ENCODE measurements around the gene SLC35F3.

SLC35F3 gene

DNA sequence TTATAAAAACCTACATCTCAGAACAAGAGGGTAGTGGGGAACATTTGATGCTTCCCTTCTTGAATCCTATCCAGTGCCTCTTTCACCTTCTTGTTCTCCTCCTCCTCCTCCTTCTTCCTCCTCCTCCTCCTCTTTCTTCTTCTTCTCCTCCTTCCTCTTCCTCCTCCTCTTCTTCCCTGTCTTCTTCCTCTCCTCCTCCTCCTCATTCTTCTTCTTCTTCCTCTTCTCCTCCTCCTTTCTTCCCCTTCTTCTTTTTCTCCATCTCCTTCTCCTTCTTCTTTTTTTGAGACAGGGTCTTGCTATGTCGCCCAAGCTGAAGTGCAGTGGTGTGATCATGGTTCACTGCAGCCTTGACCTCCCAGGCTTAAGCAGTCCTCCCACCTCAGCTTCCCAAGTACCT, 31.9 kb downstream of the SLC35F3 start:
- Histone ChIP-seq H3K4me1 (no peaks in the 10 kb centered on the region), H3K27me3 (ENCODE audit: low read depth) (no peaks in the 10 kb centered on the region), H3K9me3 (no peaks in the 10 kb centered on the region), H3K36me3 (replicated peaks) (no peaks in the 10 kb centered on the region), H3K4me3 (no peak overlapping the region)
- no peak for DNase-seq (ENCODE audit: low spot score in 2 of 2)
- in situ Hi-C loops (cut with MboI; ENCODE audit: low sequenced_read_pairs) = no loop called here

DNA sequence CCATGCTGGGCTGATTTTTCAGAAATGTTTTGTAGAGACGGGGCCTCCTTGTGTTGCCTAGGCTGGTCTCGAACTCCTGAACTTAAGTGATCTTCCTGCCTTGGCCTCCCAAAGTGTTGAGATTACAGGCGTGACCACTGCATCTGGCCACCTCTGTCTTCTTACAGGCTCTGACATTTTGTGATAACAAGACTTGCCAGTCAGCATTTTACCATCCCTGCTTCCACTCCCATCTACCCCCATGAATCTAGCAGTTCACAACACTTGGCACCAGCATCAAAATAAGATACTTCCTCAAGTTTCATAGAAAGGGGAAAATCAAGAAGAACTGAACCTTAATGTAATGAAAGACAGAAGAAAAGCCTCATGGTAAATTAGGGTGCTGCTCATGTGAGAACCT, 32.4 kb downstream of the SLC35F3 start:
- no peaks in the 10 kb centered on the region for H3K36me3 ChIP-seq (replicated peaks)
- no peak overlapping the region for H3K4me3 ChIP-seq
- no peaks in the 10 kb centered on the region for H3K4me1 ChIP-seq
- DNase-seq (ENCODE audit: low spot score in 2 of 2) = no peak
- no peaks in the 10 kb centered on the region for H3K27me3 ChIP-seq (ENCODE audit: low read depth)
- H3K9me3 ChIP-seq = no peaks in the 10 kb centered on the region
- in situ Hi-C loops (cut with MboI; ENCODE audit: low sequenced_read_pairs) = no loop called here

DNA sequence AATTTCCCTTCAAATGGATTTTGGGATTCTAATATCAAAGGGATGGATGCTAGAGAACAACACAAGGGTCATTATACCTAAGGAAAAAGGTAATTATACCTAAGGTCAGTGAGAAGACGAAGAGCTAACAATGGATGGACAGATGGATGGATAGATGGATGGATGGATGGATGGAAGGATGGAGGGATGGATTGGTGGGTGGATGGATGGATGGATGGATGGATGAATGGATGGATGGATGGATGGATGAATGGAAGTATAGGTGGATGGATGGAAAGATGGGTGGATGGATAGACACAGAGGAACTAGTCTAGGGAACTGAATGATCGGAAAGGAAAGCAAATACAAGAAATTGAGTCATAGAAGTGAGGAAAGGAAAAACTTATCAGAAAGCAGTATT, 34.0 kb downstream of the SLC35F3 start:
- Histone ChIP-seq H3K4me3 (no peak overlapping the region), H3K36me3 (replicated peaks) (no peaks in the 10 kb centered on the region), H3K9me3 (no peaks in the 10 kb centered on the region), H3K4me1 (no peaks in the 10 kb centered on the region), H3K27me3 (ENCODE audit: low read depth) (no peaks in the 10 kb centered on the region)
- DNase-seq (ENCODE audit: low spot score in 2 of 2) = no peak
- in situ Hi-C loops (cut with MboI; ENCODE audit: low sequenced_read_pairs) = no loop called here

DNA sequence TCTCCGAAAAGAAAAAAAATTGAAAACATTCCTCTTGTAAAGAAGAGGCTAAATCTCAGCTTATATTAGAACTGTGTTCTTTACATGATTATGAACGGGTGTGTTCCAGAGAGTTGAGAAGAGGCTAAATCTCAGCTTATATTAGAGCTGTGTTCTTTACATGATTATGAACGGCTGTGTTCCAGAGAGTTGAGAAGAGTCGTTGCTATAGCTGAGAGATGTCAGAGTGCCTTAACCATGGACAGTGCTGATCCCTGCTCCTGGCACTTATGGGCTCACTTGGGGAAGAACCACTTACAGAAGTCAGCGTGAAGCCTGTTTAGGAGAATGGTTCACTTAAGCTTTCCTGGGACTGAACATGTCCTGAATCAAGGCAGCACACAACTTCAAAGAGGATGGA, 35.0 kb downstream of the SLC35F3 start:
- in situ Hi-C loops (cut with MboI; ENCODE audit: low sequenced_read_pairs) = no loop called here
- DNase-seq (ENCODE audit: low spot score in 2 of 2) = no peak
- no peaks in the 10 kb centered on the region for H3K4me1 ChIP-seq
- H3K27me3 ChIP-seq (ENCODE audit: low read depth) = no peaks in the 10 kb centered on the region
- H3K4me3 ChIP-seq = no peak overlapping the region
- no peaks in the 10 kb centered on the region for H3K9me3 ChIP-seq
- no peaks in the 10 kb centered on the region for H3K36me3 ChIP-seq (replicated peaks)

DNA sequence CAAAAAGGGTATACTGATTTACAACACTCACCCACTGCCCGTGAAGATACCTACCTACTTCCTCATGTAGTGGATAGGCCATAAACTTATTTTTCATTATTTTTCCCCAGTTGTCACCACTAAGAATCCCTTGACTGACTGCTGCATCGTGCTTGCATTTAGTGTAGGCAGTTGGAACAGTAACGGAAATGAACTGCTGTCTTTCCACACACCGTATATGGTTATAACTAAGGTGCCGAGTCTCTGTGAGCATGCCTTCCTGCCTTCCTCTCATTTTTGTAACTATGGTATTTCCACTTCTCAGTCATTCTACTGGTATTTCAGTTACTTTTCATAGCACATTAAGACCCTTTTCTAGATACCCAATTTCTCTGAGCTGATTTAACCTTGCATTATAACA, 36.4 kb downstream of the SLC35F3 start:
- Histone ChIP-seq H3K4me1 (no peaks in the 10 kb centered on the region), H3K36me3 (replicated peaks) (no peaks in the 10 kb centered on the region), H3K27me3 (ENCODE audit: low read depth) (no peaks in the 10 kb centered on the region), H3K9me3 (no peaks in the 10 kb centered on the region), H3K4me3 (no peak overlapping the region)
- DNase-seq (ENCODE audit: low spot score in 2 of 2) = no peak
- in situ Hi-C loops (cut with MboI; ENCODE audit: low sequenced_read_pairs) = no loop called here

DNA sequence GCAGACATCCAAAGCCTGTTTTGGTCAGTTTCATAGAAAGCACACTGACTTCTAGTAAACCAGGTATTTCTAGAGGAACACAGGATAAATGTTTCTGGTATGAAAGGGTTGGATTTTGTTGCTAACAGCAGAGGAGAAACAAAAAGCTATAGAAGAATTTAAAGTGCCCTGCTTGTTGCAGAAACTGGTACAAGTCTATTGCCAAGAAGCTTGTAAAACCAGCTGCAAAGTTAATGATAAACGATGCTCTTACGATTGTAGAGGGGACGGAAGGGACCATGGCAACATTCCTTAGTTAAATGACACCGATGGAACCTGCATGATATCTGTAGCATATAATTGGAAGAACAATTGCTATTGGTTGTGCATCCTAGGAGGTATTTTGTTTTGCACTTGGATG, 40.1 kb downstream of the SLC35F3 start:
- DNase-seq (ENCODE audit: low spot score in 2 of 2) = no peak
- no peak overlapping the region for H3K4me3 ChIP-seq
- no peaks in the 10 kb centered on the region for H3K9me3 ChIP-seq
- no peaks in the 10 kb centered on the region for H3K4me1 ChIP-seq
- no peaks in the 10 kb centered on the region for H3K36me3 ChIP-seq (replicated peaks)
- H3K27me3 ChIP-seq (ENCODE audit: low read depth) = no peaks in the 10 kb centered on the region
- in situ Hi-C loops (cut with MboI; ENCODE audit: low sequenced_read_pairs) = no loop called here

DNA sequence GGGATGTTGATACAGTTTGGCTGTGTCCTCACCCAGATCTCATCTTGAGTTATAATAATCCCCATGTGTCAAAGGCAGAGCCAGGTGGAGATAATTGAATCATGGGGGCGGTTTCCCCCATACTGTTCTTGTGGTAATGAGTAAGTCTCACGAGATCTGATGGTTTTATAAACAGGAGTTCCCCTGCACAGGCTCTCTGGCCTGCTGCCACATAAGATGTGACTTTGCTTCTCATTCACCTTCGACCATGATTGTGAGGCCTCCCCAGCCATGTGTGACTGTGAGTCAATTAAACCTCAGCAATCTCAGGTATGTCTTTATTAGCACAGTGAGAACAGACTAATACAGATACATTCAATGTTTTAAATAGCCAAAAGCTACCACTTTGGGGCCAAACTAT, 41.1 kb downstream of the SLC35F3 start:
- in situ Hi-C loops (cut with MboI; ENCODE audit: low sequenced_read_pairs) = no loop called here
- H3K4me3 ChIP-seq = no peak overlapping the region
- DNase-seq (ENCODE audit: low spot score in 2 of 2) = no peak
- H3K36me3 ChIP-seq (replicated peaks) = no peaks in the 10 kb centered on the region
- H3K9me3 ChIP-seq = no peaks in the 10 kb centered on the region
- no peaks in the 10 kb centered on the region for H3K4me1 ChIP-seq
- H3K27me3 ChIP-seq (ENCODE audit: low read depth) = no peaks in the 10 kb centered on the region

DNA sequence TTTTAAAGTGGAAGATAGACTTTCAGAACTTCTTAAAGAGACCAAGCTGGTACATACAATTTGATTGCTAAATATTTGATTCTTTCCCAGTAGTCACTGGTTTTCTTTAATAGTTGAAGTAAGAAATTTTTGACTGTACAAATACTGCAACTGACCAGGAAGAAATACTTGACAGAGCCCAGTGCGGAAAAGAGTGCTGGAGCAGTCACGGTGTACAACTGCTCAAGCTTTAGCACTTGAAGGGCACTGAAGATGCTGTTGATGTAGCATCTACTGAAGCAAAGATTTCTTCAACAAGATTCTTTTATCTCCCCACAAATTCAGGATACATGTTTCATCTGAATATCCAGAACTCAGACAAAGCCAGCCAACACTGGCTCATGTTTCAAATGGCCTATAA, 41.5 kb downstream of the SLC35F3 start:
- in situ Hi-C loops (cut with MboI; ENCODE audit: low sequenced_read_pairs) = no loop called here
- Histone ChIP-seq H3K4me1 (no peaks in the 10 kb centered on the region), H3K27me3 (ENCODE audit: low read depth) (no peaks in the 10 kb centered on the region)

DNA sequence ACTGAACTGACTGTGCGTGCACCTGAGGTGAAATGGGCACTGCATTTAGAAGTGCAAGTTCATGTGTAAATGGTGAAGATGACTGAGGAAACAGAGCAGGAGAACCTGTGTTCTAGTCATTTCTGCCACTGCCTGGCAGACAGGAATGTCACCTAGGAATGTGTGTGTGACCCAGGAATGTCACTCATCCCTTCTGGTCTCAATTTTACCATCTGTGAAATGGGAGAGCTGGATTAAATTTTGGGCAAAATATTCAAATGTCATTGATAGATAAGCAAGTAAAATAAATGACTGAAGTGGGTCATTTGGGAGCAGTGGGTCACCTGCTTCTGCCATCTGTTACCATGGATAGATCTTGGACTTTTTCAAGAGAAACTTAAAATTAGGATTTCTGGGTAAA, 42.2 kb downstream of the SLC35F3 start:
- no peak for DNase-seq (ENCODE audit: low spot score in 2 of 2)
- Histone ChIP-seq H3K4me1 (no peaks in the 10 kb centered on the region), H3K4me3 (no peak overlapping the region), H3K9me3 (no peaks in the 10 kb centered on the region), H3K36me3 (replicated peaks) (no peaks in the 10 kb centered on the region), H3K27me3 (ENCODE audit: low read depth) (no peaks in the 10 kb centered on the region)
- in situ Hi-C loops (cut with MboI; ENCODE audit: low sequenced_read_pairs) = no loop called here

More for the DNA sequence above, 41.5 kb downstream of the SLC35F3 start:
- no peaks in the 10 kb centered on the region for H3K36me3 ChIP-seq (replicated peaks)
- no peak for DNase-seq (ENCODE audit: low spot score in 2 of 2)
- no peak overlapping the region for H3K4me3 ChIP-seq
- H3K9me3 ChIP-seq = no peaks in the 10 kb centered on the region

DNA sequence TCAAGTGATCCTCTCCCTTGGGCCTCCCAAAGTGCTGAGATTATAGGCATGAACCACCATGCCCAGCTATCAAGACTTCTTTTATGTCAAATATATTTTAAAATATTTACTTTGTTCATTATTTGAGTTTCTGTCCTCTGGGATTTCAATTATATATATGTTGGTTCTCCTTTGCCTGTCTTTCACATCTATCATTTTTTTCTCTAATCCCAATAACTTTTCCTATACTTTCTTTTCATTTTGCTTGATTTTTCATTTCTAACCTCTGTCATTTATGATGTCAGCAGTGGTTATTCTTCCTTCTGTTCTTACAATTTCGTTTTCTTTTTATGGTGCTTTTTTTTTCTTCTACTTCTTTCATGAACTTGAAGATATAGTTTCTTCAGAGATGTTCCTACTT, 47.3 kb downstream of the SLC35F3 start:
- Histone ChIP-seq H3K9me3 (no peaks in the 10 kb centered on the region), H3K4me1 (no peaks in the 10 kb centered on the region), H3K36me3 (replicated peaks) (no peaks in the 10 kb centered on the region), H3K27me3 (ENCODE audit: low read depth) (no peaks in the 10 kb centered on the region), H3K4me3 (no peak overlapping the region)
- DNase-seq (ENCODE audit: low spot score in 2 of 2) = no peak
- in situ Hi-C loops (cut with MboI; ENCODE audit: low sequenced_read_pairs) = no loop called here

DNA sequence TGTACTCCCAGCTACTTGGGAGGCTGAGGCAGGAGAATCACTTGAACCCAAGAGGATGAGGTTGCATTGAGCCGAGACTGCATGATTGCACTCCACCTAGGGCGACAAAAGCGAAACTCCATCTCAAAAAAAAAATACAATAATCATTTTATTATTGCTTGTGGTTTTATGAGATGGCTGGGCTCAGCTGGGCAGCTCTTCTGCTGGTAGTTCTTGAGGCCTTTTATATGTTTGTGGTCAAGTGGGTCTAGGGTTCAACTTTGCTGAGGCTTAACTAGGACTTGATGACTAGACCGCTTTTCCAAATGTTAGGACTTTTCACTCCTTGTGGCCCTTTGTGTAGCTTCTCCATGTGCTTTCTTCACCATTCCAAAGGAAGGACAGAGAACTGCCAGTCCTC, 53.2 kb downstream of the SLC35F3 start:
- H3K4me1 ChIP-seq = no peaks in the 10 kb centered on the region
- in situ Hi-C loops (cut with MboI; ENCODE audit: low sequenced_read_pairs) = no loop called here

DNA sequence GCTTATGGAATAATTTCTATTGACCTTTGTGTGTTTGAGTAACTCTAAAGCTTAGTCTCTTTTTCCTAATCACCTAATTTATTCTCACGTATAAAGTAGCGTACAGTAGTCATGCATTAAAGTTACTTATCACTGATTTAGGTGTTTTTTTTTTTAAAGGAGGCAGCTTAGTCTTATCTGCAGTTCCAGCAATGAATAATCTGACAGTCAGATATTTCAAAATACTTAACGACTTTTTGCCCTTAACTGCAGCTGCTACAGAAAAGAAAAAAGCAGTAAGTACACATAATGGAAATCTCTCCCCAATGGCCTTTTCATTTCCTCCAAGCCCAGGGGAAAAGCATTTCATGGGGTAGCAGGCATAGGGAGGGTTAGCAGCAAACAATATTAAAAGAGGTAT, 54.6 kb downstream of the SLC35F3 start:
- DNase-seq (ENCODE audit: low spot score in 2 of 2) = no peak
- Histone ChIP-seq H3K36me3 (replicated peaks) (no peaks in the 10 kb centered on the region), H3K4me3 (no peak overlapping the region), H3K27me3 (ENCODE audit: low read depth) (no peaks in the 10 kb centered on the region), H3K9me3 (no peaks in the 10 kb centered on the region), H3K4me1 (no peaks in the 10 kb centered on the region)
- in situ Hi-C loops (cut with MboI; ENCODE audit: low sequenced_read_pairs) = no loop called here

More for the DNA sequence above, 53.2 kb downstream of the SLC35F3 start:
- Histone ChIP-seq H3K4me3 (no peak overlapping the region), H3K36me3 (replicated peaks) (no peaks in the 10 kb centered on the region), H3K27me3 (ENCODE audit: low read depth) (no peaks in the 10 kb centered on the region), H3K9me3 (no peaks in the 10 kb centered on the region)
- no peak for DNase-seq (ENCODE audit: low spot score in 2 of 2)

DNA sequence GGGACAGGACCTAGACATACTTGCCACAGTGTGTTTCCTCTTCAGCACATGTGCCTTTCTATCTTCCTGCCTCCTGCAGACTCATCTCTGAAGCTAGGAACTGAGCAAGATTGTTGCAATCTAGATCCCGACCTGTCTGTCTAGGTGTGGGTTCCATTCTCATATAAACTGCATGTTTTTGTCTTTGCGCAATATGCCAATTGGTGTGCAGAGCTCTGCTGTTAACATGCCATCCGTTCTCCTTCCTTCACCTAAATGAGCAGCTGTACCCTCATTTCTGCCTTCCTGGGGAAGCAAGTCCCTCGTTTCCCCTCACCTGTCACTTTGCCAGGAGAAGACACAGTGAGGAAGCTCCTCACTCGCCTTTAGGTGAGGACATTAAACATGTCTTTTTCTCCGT, 55.5 kb downstream of the SLC35F3 start:
- no peaks in the 10 kb centered on the region for H3K9me3 ChIP-seq
- no peak overlapping the region for H3K4me3 ChIP-seq
- no peaks in the 10 kb centered on the region for H3K27me3 ChIP-seq (ENCODE audit: low read depth)
- H3K4me1 ChIP-seq = no peaks in the 10 kb centered on the region
- no peaks in the 10 kb centered on the region for H3K36me3 ChIP-seq (replicated peaks)
- no peak for DNase-seq (ENCODE audit: low spot score in 2 of 2)
- in situ Hi-C loops (cut with MboI; ENCODE audit: low sequenced_read_pairs) = no loop called here

DNA sequence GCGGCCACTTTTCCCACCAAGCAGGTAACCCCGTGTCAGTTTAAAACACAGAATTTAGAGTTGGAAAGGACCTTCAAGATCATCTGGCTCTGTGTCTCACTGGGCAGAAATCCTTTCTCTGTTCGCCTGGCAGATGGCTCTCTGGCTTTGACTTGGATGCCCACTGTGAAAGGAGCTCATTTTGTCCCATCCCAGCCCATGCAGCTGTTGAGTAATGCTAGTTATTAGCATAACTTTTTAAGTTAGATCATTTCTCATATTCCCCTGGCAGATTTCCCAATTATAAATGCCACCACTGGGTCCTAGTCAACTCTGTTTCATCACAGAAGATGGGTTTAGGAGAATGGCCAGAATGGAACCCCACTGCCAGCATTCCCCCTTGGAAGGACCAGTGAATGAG, 55.9 kb downstream of the SLC35F3 start:
- in situ Hi-C loops (cut with MboI; ENCODE audit: low sequenced_read_pairs) = no loop called here
- H3K9me3 ChIP-seq = no peaks in the 10 kb centered on the region
- no peak overlapping the region for H3K4me3 ChIP-seq
- no peaks in the 10 kb centered on the region for H3K4me1 ChIP-seq
- no peaks in the 10 kb centered on the region for H3K27me3 ChIP-seq (ENCODE audit: low read depth)
- no peaks in the 10 kb centered on the region for H3K36me3 ChIP-seq (replicated peaks)
- DNase-seq (ENCODE audit: low spot score in 2 of 2) = no peak

DNA sequence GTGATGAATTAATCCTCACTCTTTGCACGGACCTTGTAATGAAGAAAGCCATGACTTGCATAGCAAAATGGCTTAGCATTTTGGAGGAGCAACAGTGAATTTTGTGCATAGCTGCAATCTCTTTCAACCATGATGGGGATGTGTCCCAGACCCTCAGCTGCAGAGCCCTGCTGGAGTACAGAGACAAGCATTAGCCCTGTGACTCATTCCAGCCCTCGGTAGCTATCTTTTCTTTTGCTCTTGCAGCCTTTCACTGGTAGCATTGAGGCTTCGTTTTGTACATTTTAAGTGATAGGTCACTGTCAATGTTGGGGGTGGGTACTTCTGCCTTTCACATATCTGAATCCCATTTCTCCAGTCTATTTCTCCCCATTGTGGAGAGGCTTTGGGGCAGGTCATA, 58.4 kb downstream of the SLC35F3 start:
- in situ Hi-C loops (cut with MboI; ENCODE audit: low sequenced_read_pairs) = no loop called here
- H3K9me3 ChIP-seq = no peaks in the 10 kb centered on the region
- no peaks in the 10 kb centered on the region for H3K27me3 ChIP-seq (ENCODE audit: low read depth)
- no peaks in the 10 kb centered on the region for H3K36me3 ChIP-seq (replicated peaks)
- H3K4me1 ChIP-seq = no peaks in the 10 kb centered on the region
- no peak for DNase-seq (ENCODE audit: low spot score in 2 of 2)
- H3K4me3 ChIP-seq = no peak overlapping the region
